Occipital lobe (tissue), 2 donors: ENCODE results near the gene EIF4A3. TPM values are rescaled to one million over a fixed set of nuclear protein-coding genes. Genes with fewer than 3 reads are reported as not detected.

Source experiments
- small RNA-seq: library from RNA; depleted of rRNA; stranded (forward); fragments of <200 nt; gene quantifications from one replicate; pipeline ENCODE3, GENCODE V24; 2014
- total RNA-seq: library from RNA; depleted of rRNA; stranded (reverse); fragments of >200 nt; gene quantifications from one replicate; pipeline ENCODE4 v1.2.3, GENCODE V29; 2014

EIF4A3 gene
- total RNA-seq, 1 donor from 2014 or later = 64.4 TPM

Small RNAs within 50 kb of the gene (small RNA-seq; reads per million reads assigned to genes)
- gene AC087741.2 (not detected), gene MIR1268B (not detected)

Other genes with a start within 250 kb of the EIF4A3 start
- 35.4 TPM for gene TBC1D16, start 111.3 kb downstream of the EIF4A3 start, total RNA-seq
- 5.0 TPM for gene CCDC40, start 110.5 kb downstream of the EIF4A3 start, total RNA-seq
- 14.3 TPM for gene GAA, start 45.5 kb downstream of the EIF4A3 start, total RNA-seq
- 0.31 TPM for gene CARD14, start 22.9 kb upstream of the EIF4A3 start, total RNA-seq
- 1.9 TPM for gene SGSH, start 73.2 kb upstream of the EIF4A3 start, total RNA-seq
- 4.8 TPM for gene SLC26A11, start 73.3 kb upstream of the EIF4A3 start, total RNA-seq
- 17.5 TPM for gene RNF213, start 113.7 kb upstream of the EIF4A3 start, total RNA-seq